SU-DHL-6 (cell line): ENCODE results near the gene LFNG.

Experiments
- EZH2phosphoT487 ChIP-seq: fragments of 200-600 bp; sonication (generic), shearing (Covaris generic); conservative IDR thresholded peaks from 2 replicates; pipeline ENCODE4 v1.6.1; 2018; ENCODE audit warnings: mild to moderate bottlenecking, antibody characterized with exemption, low read length, moderate library complexity, mixed read lengths
- TF ChIP-seq, protein P1 (sequence below): fragments of 200-600 bp; sonication (generic); IDR thresholded peaks from one replicate; pipeline ENCODE4 v1.5.1; 2017; ENCODE audit warnings: antibody characterized with exemption, mild to moderate bottlenecking, low read length, moderate library complexity; ENCODE audit not compliant: insufficient read depth, poor library complexity, severe bottlenecking

DNA sequence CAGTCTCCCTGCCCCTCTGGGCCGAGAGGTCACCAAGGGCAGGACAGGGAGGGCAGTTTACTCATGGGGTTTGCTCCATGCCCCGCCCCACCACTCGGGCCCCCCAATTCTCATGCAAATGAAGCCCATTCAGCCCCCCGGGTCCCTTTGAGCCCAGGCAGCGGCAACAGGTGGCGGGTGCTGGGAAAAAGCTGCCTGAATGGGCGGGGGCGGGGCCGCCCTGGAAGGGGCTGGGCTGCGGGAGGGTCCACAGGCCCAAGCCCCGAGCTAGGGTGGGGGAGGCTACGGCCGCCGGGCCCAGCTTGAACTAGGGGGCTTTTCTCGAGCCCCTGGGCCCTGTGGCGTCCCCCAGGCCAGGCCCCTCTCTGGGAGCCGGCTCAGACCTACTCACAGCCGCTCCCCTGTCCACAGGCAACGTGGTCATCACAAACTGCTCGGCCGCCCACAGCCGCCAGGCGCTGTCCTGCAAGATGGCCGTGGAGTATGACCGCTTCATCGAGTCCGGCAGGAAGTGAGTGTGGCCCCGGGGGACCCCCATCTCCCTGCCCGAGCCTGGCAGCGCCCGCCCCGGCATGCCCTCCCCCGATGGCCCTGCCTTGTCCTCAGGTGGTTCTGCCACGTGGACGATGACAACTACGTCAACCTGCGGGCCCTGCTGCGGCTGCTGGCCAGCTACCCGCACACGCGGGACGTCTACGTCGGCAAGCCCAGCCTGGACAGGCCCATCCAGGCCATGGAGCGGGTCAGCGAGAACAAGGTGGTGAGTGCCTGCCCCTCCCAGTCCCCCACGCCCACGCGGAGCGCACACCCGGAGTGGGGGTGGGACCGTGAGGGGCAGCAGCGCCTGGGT is 5.5 kb downstream of the LFNG start:
- TF ChIP-seq, protein P1, sequence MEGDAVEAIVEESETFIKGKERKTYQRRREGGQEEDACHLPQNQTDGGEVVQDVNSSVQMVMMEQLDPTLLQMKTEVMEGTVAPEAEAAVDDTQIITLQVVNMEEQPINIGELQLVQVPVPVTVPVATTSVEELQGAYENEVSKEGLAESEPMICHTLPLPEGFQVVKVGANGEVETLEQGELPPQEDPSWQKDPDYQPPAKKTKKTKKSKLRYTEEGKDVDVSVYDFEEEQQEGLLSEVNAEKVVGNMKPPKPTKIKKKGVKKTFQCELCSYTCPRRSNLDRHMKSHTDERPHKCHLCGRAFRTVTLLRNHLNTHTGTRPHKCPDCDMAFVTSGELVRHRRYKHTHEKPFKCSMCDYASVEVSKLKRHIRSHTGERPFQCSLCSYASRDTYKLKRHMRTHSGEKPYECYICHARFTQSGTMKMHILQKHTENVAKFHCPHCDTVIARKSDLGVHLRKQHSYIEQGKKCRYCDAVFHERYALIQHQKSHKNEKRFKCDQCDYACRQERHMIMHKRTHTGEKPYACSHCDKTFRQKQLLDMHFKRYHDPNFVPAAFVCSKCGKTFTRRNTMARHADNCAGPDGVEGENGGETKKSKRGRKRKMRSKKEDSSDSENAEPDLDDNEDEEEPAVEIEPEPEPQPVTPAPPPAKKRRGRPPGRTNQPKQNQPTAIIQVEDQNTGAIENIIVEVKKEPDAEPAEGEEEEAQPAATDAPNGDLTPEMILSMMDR: no peak
- TF ChIP-seq EZH2phosphoT487: no peak
